ENCODE measurements around the gene HMCES. TPM values are rescaled to one million over a fixed set of nuclear protein-coding genes. Genes with fewer than 3 reads are reported as not detected.

Gene HMCES
- total and polyA plus RNA-seq, 2 of the 13 experiments (the other 11 are each of a cell fraction or from before 2014, with no cell fraction given) = 16.1 to 37.5 TPM

- TF ChIP-seq HCFC1 (IDR thresholded peaks at IDR 0.05; ENCODE audit: low read depth, low read length) = no peak
- no peak for TF ChIP-seq NPAS2 (CRISPR knock-in tag; IDR thresholded peaks at IDR 0.05; ENCODE audit: borderline replicate concordance)
- TF ChIP-seq EP300 (IDR thresholded peaks at IDR 0.05; ENCODE audit: low read depth in 2 of 2, low read length in 2 of 2) = no peak
- no peak for TF ChIP-seq EP300 (CRISPR knock-in tag; IDR thresholded peaks at IDR 0.05; ENCODE audit: borderline replicate concordance)
- TF ChIP-seq HOXA3 (CRISPR knock-in tag; IDR thresholded peaks at IDR 0.05) = no peak
- TF ChIP-seq MLXIP (CRISPR knock-in tag; IDR thresholded peaks at IDR 0.05; ENCODE audit: borderline replicate concordance) = no peak
- no peak for TF ChIP-seq GATAD1 (CRISPR knock-in tag; IDR thresholded peaks at IDR 0.05)
- no peak for TF ChIP-seq TSC22D2 (CRISPR knock-in tag; IDR thresholded peaks at IDR 0.05; ENCODE audit: borderline replicate concordance)
- no peak for TF ChIP-seq SUZ12 (IDR thresholded peaks at IDR 0.05; ENCODE audit: low read depth, low read length)
- TF ChIP-seq ZNF619 (CRISPR knock-in tag; IDR thresholded peaks at IDR 0.05) = no peak
- no peak for TF ChIP-seq RXRB (CRISPR knock-in tag; IDR thresholded peaks at IDR 0.05; ENCODE audit: borderline replicate concordance)
- TF ChIP-seq TERF1 (CRISPR knock-in tag; IDR thresholded peaks at IDR 0.05) = no peak
- no peak for TF ChIP-seq CEBPZ (IDR thresholded peaks at IDR 0.05; ENCODE audit: low read length)
- TF ChIP-seq HMGXB3 (CRISPR knock-in tag; IDR thresholded peaks at IDR 0.05; ENCODE audit: borderline replicate concordance) = no peak
These were observed 65.1 kb downstream of the HMCES start (continued) for GRCh38 chr3:129343643-129344360.
